HepG2 (cell line): ENCODE results near the gene METRN. TPM values are rescaled to one million over a fixed set of nuclear protein-coding genes. Genes with fewer than 3 reads are reported as not detected.

Experiments used
- GABPA ChIP-seq, 2 experiments: IDR thresholded peaks; 2 replicates each; pipeline ENCODE4 v1.6.1; 2011 to 2016; ENCODE audit warnings: low read depth in 2 of 2, low read length in 1 of 2, missing biosample characterization in 1 of 2, missing genetic modification characterization in 1 of 2
- HOXA3 ChIP-seq: sonication (generic); formaldehyde crosslinking; IDR thresholded peaks from 2 replicates; pipeline ENCODE4 v1.5.0; 2020; ENCODE audit warnings: missing genetic modification reagents
- JUN ChIP-seq: sonication (generic); formaldehyde crosslinking; IDR thresholded peaks from 2 replicates; pipeline ENCODE4 v1.4.0; 2020; ENCODE audit warnings: mild to moderate bottlenecking, missing genetic modification reagents
- RFXAP ChIP-seq: sonication (generic); formaldehyde crosslinking; IDR thresholded peaks from 2 replicates; pipeline ENCODE4 v1.4.0; 2020; ENCODE audit warnings: missing genetic modification reagents, borderline replicate concordance
- ZMAT3 ChIP-seq: sonication (generic); formaldehyde crosslinking; conservative IDR thresholded peaks from 2 replicates; pipeline ENCODE4 v1.7.0; 2021; ENCODE audit warnings: missing genetic modification reagents
- polyA plus RNA-seq, 8 experiments: library from polyadenylated mRNA; depleted of rRNA in 3 of 8; stranded (reverse) in 7 of 8; unstranded in 1 of 8; fragments of >200 nt; fragmentation: Illumina TruSeq in 4 of 8; extraction: Trizol in 4 of 8; gene quantifications; 2 replicates each; pipeline versions ENCODE4 v1.2.1 to v1.2.3, GENCODE V29; 2011 to 2016; ENCODE audit warnings: low read depth in 4 of 8, missing spikeins in 1 of 8, mixed read lengths in 1 of 8; ENCODE audit not compliant: insufficient read depth in 1 of 8
- total RNA-seq, 5 experiments: library from RNA; depleted of rRNA; stranded (reverse); fragments of >200 nt; fragmentation: Illumina TruSeq; extraction: Trizol; gene quantifications; 2 replicates each; pipeline ENCODE4 v1.2.3, GENCODE V29; 2016; ENCODE audit warnings: low read depth in 1 of 5
- TF ChIP-seq, protein P1 (sequence below): sonication (generic); formaldehyde crosslinking; IDR thresholded peaks from one replicate; pipeline ENCODE4 v1.5.1; 2020; ENCODE audit warnings: mild to moderate bottlenecking, missing genetic modification reagents; ENCODE audit errors: not compliant biosample characterization
- TF ChIP-seq, protein P2 (sequence below), 2 experiments: sonication (generic) in 1 of 2; formaldehyde crosslinking in 1 of 2; IDR thresholded peaks; 2 replicates each; pipeline versions ENCODE4 v1.4.0 to v1.6.1; 2018 to 2020; ENCODE audit warnings: missing genetic modification reagents in 2 of 2, borderline replicate concordance in 1 of 2, low read depth in 1 of 2, mild to moderate bottlenecking in 1 of 2, missing biosample characterization in 1 of 2
- TF ChIP-seq, protein P3 (sequence below): sonication (generic); formaldehyde crosslinking; IDR thresholded peaks from 2 replicates; pipeline ENCODE4 v1.5.1; 2020; ENCODE audit warnings: mild to moderate bottlenecking, missing genetic modification reagents, moderate library complexity
- TF ChIP-seq, protein P4 (sequence below): sonication (generic); formaldehyde crosslinking; IDR thresholded peaks from 2 replicates; pipeline ENCODE4 v1.4.0; 2020; ENCODE audit warnings: missing genetic modification reagents, borderline replicate concordance

The METRN gene
- total and polyA plus RNA-seq, 2 of the 13 experiments (the other 11 are each of a cell fraction or from before 2014, with no cell fraction given): 25.5 to 46.1 TPM

DNA sequence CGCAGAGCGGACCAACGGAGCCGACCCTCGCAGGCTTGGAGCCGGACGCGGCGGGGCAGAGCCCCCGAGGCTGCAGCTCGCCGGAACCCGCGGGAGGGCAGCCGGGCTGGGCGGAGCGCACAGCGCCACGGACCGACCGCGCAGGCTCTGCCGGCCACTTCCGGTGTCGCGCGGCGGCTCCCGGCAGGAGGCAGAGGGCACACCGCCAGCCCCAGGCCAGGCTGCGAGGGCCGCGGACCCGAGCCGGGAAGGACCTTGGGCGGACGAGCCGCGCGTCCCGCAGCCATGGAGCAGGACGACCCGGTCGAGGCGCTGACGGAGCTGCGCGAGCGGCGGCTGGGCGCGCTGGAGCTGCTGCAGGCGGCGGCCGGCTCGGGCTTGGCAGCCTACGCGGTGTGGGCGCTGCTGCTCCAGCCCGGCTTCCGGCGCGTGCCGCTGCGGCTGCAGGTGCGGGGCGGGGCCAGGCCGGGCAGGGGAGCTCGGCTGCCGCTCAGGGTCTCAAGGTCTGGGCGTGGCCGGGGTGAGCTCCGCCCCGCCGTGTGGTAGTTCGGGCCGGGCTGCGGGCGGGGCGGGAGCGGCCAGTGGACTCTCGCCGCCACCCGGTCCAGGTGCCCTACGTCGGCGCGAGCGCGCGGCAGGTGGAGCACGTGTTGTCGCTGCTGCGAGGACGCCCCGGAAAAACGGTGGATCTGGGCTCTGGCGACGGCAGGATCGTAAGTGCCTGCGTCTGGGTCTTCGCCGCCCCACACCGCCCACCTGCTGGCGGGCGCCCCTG lies 6.3 kb downstream of the METRN start, which contains the start of gene ANTKMT (continued):
- TF ChIP-seq, protein P1, sequence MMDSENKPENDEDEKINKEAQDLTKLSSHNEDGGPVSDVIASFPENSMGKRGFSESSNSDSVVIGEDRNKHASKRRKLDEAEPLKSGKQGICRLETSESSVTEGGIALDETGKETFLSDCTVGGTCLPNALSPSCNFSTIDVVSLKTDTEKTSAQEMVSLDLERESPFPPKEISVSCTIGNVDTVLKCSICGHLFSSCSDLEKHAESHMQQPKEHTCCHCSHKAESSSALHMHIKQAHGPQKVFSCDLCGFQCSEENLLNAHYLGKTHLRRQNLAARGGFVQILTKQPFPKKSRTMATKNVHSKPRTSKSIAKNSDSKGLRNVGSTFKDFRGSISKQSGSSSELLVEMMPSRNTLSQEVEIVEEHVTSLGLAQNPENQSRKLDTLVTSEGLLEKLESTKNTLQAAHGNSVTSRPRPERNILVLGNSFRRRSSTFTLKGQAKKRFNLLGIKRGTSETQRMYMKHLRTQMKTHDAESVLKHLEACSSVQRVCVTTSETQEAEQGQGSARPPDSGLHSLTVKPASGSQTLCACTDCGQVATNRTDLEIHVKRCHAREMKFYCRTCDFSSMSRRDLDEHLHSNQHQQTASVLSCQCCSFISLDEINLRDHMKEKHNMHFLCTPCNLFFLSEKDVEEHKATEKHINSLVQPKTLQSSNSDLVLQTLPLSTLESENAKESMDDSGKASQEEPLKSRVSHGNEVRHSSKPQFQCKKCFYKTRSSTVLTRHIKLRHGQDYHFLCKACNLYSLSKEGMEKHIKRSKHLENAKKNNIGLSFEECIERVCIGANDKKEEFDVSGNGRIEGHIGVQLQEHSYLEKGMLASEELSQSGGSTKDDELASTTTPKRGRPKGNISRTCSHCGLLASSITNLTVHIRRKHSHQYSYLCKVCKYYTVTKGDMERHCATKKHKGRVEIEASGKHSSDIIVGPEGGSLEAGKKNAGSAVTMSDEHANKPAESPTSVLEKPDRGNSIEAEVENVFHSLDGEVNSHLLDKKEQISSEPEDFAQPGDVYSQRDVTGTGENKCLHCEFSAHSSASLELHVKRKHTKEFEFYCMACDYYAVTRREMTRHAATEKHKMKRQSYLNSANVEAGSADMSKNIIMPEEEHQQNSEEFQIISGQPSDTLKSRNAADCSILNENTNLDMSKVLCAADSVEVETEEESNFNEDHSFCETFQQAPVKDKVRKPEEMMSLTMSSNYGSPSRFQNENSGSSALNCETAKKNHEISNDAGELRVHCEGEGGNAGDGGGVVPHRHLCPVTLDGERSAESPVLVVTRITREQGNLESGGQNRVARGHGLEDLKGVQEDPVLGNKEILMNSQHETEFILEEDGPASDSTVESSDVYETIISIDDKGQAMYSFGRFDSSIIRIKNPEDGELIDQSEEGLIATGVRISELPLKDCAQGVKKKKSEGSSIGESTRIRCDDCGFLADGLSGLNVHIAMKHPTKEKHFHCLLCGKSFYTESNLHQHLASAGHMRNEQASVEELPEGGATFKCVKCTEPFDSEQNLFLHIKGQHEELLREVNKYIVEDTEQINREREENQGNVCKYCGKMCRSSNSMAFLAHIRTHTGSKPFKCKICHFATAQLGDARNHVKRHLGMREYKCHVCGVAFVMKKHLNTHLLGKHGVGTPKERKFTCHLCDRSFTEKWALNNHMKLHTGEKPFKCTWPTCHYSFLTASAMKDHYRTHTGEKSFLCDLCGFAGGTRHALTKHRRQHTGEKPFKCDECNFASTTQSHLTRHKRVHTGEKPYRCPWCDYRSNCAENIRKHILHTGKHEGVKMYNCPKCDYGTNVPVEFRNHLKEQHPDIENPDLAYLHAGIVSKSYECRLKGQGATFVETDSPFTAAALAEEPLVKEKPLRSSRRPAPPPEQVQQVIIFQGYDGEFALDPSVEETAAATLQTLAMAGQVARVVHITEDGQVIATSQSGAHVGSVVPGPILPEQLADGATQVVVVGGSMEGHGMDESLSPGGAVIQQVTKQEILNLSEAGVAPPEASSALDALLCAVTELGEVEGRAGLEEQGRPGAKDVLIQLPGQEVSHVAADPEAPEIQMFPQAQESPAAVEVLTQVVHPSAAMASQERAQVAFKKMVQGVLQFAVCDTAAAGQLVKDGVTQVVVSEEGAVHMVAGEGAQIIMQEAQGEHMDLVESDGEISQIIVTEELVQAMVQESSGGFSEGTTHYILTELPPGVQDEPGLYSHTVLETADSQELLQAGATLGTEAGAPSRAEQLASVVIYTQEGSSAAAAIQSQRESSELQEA (CRISPR knock-in tag): peak; percentile 3
- TF ChIP-seq, protein P2, sequence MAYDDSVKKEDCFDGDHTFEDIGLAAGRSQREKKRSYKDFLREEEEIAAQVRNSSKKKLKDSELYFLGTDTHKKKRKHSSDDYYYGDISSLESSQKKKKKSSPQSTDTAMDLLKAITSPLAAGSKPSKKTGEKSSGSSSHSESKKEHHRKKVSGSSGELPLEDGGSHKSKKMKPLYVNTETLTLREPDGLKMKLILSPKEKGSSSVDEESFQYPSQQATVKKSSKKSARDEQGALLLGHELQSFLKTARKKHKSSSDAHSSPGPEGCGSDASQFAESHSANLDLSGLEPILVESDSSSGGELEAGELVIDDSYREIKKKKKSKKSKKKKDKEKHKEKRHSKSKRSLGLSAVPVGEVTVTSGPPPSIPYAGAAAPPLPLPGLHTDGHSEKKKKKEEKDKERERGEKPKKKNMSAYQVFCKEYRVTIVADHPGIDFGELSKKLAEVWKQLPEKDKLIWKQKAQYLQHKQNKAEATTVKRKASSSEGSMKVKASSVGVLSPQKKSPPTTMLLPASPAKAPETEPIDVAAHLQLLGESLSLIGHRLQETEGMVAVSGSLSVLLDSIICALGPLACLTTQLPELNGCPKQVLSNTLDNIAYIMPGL (CRISPR knock-in tag; IDR thresholded peaks at IDR 0.05; ENCODE audit: borderline replicate concordance in 1 of 2, low read depth in 1 of 2): peak; percentile 66 to 76; a peak in 3 of 4 replicates
- TF ChIP-seq, protein P3, sequence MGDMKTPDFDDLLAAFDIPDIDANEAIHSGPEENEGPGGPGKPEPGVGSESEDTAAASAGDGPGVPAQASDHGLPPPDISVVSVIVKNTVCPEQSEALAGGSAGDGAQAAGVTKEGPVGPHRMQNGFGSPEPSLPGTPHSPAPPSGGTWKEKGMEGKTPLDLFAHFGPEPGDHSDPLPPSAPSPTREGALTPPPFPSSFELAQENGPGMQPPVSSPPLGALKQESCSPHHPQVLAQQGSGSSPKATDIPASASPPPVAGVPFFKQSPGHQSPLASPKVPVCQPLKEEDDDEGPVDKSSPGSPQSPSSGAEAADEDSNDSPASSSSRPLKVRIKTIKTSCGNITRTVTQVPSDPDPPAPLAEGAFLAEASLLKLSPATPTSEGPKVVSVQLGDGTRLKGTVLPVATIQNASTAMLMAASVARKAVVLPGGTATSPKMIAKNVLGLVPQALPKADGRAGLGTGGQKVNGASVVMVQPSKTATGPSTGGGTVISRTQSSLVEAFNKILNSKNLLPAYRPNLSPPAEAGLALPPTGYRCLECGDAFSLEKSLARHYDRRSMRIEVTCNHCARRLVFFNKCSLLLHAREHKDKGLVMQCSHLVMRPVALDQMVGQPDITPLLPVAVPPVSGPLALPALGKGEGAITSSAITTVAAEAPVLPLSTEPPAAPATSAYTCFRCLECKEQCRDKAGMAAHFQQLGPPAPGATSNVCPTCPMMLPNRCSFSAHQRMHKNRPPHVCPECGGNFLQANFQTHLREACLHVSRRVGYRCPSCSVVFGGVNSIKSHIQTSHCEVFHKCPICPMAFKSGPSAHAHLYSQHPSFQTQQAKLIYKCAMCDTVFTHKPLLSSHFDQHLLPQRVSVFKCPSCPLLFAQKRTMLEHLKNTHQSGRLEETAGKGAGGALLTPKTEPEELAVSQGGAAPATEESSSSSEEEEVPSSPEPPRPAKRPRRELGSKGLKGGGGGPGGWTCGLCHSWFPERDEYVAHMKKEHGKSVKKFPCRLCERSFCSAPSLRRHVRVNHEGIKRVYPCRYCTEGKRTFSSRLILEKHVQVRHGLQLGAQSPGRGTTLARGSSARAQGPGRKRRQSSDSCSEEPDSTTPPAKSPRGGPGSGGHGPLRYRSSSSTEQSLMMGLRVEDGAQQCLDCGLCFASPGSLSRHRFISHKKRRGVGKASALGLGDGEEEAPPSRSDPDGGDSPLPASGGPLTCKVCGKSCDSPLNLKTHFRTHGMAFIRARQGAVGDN (CRISPR knock-in tag): peak; percentile 96
- TF ChIP-seq ZMAT3 (CRISPR knock-in tag) (0 out of 2 replicates have a peak, but pooled peaks have one; percentile 32), RFXAP (CRISPR knock-in tag) (0 out of 2 replicates have a peak, but pooled peaks have one; percentile 57), JUN (CRISPR knock-in tag) (peak; percentile 33; the same call in 1 of the 2 replicates), HOXA3 (peak; percentile 82), GABPA (IDR thresholded peaks at IDR 0.05; ENCODE audit: low read depth, low read length) (peak; percentile 85), GABPA (CRISPR knock-in tag; IDR thresholded peaks at IDR 0.05; ENCODE audit: low read depth) (peak; percentile 78)
- TF ChIP-seq, protein P4, sequence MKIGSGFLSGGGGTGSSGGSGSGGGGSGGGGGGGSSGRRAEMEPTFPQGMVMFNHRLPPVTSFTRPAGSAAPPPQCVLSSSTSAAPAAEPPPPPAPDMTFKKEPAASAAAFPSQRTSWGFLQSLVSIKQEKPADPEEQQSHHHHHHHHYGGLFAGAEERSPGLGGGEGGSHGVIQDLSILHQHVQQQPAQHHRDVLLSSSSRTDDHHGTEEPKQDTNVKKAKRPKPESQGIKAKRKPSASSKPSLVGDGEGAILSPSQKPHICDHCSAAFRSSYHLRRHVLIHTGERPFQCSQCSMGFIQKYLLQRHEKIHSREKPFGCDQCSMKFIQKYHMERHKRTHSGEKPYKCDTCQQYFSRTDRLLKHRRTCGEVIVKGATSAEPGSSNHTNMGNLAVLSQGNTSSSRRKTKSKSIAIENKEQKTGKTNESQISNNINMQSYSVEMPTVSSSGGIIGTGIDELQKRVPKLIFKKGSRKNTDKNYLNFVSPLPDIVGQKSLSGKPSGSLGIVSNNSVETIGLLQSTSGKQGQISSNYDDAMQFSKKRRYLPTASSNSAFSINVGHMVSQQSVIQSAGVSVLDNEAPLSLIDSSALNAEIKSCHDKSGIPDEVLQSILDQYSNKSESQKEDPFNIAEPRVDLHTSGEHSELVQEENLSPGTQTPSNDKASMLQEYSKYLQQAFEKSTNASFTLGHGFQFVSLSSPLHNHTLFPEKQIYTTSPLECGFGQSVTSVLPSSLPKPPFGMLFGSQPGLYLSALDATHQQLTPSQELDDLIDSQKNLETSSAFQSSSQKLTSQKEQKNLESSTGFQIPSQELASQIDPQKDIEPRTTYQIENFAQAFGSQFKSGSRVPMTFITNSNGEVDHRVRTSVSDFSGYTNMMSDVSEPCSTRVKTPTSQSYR (CRISPR knock-in tag): peak; percentile 33
